GM10248 (cell line): ENCODE measurements around the gene LOXL1.
"Not testable (repeated sequence)": the region's sequence is repeated elsewhere in the genome, so short reads cannot be mapped to it uniquely, and the experiment has no call there.

ENCODE experiments used
- CTCF ChIA-PET: fragments of 300-600 bp; sonication (Branson Sonifier 250); formaldehyde crosslinking; extraction: SDS; loops from one replicate; lab custom pipeline; 2021; ENCODE audit warnings: antibody characterized with exemption; lab: Yijun Ruan, JAX
- POLR2A ChIA-PET: fragments of 350-650 bp; sonication (Branson Sonifier 250); formaldehyde crosslinking; extraction: SDS; loops from one replicate; lab custom pipeline; 2020; ENCODE audit warnings: antibody characterized with exemption; lab: Yijun Ruan, JAX
- DNase-seq: peaks from one replicate; pipeline ENCODE4 v3.0.0; 2012; ENCODE audit errors: extremely low spot score
- CTCF ChIP-seq: IDR thresholded peaks from 2 replicates; pipeline ENCODE4 v1.5.1; 2012; ENCODE audit warnings: mild to moderate bottlenecking, low read depth; ENCODE audit errors: extremely low read depth, missing control alignments, control extremely low read depth

LOXL1 gene

GRCh38 chr15:73937726-73938125, 11.5 kb downstream of the LOXL1 start:
- POLR2A ChIA-PET, result no interaction called here

GRCh38 chr15:73938516-73938915, 12.3 kb downstream of the LOXL1 start:
- POLR2A ChIA-PET, DNase-seq: not testable (repeated sequence)
- CTCF ChIA-PET, result interaction anchor here (1.2 kb wide), 2 partner anchors 26 to 30 kb away, joined by 3 to 4 read pairs; no protein-coding TSS in a partner anchor

More at GRCh38 chr15:73937726-73938125, 11.5 kb downstream of the LOXL1 start:
- CTCF ChIA-PET, result interaction anchor here (1.5 kb wide), 1 partner anchor 63 kb away, joined by 3 read pairs; no protein-coding TSS in a partner anchor
- DNase-seq, result no peak
- TF ChIP-seq CTCF, result no peak

GRCh38 chr15:73939138-73939537, 12.9 kb downstream of the LOXL1 start:
- CTCF ChIA-PET, result interaction anchor here (1.0 to 1.2 kb wide), 3 partner anchors 25 to 55 kb away, joined by 3 to 4 read pairs (median 3); partner anchors contain the start of gene PML
- TF ChIP-seq CTCF, result no peak
- POLR2A ChIA-PET, result no interaction called here
- no peak for DNase-seq

GRCh38 chr15:73940061-73940981, 14.1 kb downstream of the LOXL1 start:
- no peak for DNase-seq
- ChIA-PET POLR2A (no interaction called here), CTCF (interaction anchor here (0.6 to 1.2 kb wide), 5 partner anchors 25 to 67 kb away, joined by 3 to 4 read pairs (median 3); partner anchors contain the start of genes PML and TBC1D21)
- no peak for TF ChIP-seq CTCF

GRCh38 chr15:73941044-73941443, 14.8 kb downstream of the LOXL1 start:
- ChIA-PET CTCF (interaction anchor here (0.6 to 1.2 kb wide), 3 partner anchors 32 to 67 kb away, joined by 3 to 4 read pairs (median 3); partner anchors contain the start of gene TBC1D21), POLR2A (no interaction called here)
- no peak for TF ChIP-seq CTCF
- no peak for DNase-seq

- CTCF ChIA-PET, result interaction anchor here (1.2 kb wide), 1 partner anchor 68 kb away, joined by 4 read pairs; the partner anchor contains the start of gene TBC1D21
- POLR2A ChIA-PET, result no interaction called here
- TF ChIP-seq CTCF, result no peak
- DNase-seq, result no peak
Measured at GRCh38 chr15:73941449-73941848, 15.2 kb downstream of the LOXL1 start.
